WERI-Rb-1 (cell line): ENCODE data around the gene PIANP.
A peak's percentile ranks its signal among the peaks of the same experiment; 100 is the strongest.

Source experiments
- DNase-seq: peaks from one replicate; pipeline ENCODE4 v3.0.0-alpha.2; 2020
- H3K27ac ChIP-seq: fragments of 250-450 bp; sonication (Bioruptor Pico); 2 replicates; pipeline ENCODE4 v1.5.1; 2020; ENCODE audit warnings: mild to moderate bottlenecking, moderate library complexity
- H3K27me3 ChIP-seq: fragments of 250-450 bp; sonication (Bioruptor Pico); 2 replicates; pipeline ENCODE4 v1.5.1; 2021; ENCODE audit warnings: mild to moderate bottlenecking, low read depth, moderate library complexity; ENCODE audit not compliant: insufficient read depth, severe bottlenecking
- H3K36me3 ChIP-seq: fragments of 250-450 bp; sonication (Bioruptor Pico); 2 replicates; pipeline ENCODE4 v1.5.1; 2020; ENCODE audit warnings: mild to moderate bottlenecking, moderate library complexity
- H3K4me3 ChIP-seq: 2 replicates; pipeline ENCODE4 v1.5.1; 2011; ENCODE audit warnings: low read depth, mild to moderate bottlenecking, control low read depth, low read length
- H3K9me3 ChIP-seq: fragments of 250-450 bp; sonication (Bioruptor Pico); 2 replicates; pipeline ENCODE4 v1.5.1; 2021; ENCODE audit warnings: mild to moderate bottlenecking, moderate library complexity; ENCODE audit not compliant: severe bottlenecking
- CTCF ChIP-seq: IDR thresholded peaks from 2 replicates; pipeline ENCODE4 v1.5.1; 2011; ENCODE audit warnings: low read depth, mild to moderate bottlenecking, control low read depth, inconsistent platforms, low read length

PIANP gene

GRCh38 chr12:6650832-6651231, 49.8 kb downstream of the PIANP start:
- DNase-seq, result no peak
- no peak for TF ChIP-seq CTCF
- Histone ChIP-seq H3K9me3 (no peaks in the 10 kb centered on the region), H3K27ac (no peak overlapping the region), H3K27me3 (no peaks in the 10 kb centered on the region), H3K4me3 (no peak overlapping the region), H3K36me3 (peaks cover 50% of the 10 kb centered on the region)

GRCh38 chr12:6647083-6647604, 53.5 kb downstream of the PIANP start, which contains the start of gene ACRBP:
TSS of gene ACRBP (minus strand) at chr12:6647432. CDS start at chr12:6647366, 66 bp downstream.
- Histone ChIP-seq H3K27me3 (no peaks in the 10 kb centered on the region), H3K36me3 (peaks cover 31% of the 10 kb centered on the region), H3K27ac (no peak within 1 kb of the TSS), H3K4me3 (no peak within 1 kb of the TSS), H3K9me3 (no peaks in the 10 kb centered on the region)
- no peak for TF ChIP-seq CTCF
- DNase-seq, result no peak

GRCh38 chr12:6646276-6647082, 54.1 kb downstream of the PIANP start:
- Histone ChIP-seq H3K9me3 (no peaks in the 10 kb centered on the region), H3K27me3 (no peaks in the 10 kb centered on the region), H3K36me3 (peaks cover 30% of the 10 kb centered on the region), H3K27ac (no peak overlapping the region), H3K4me3 (no peak overlapping the region)
- no peak for DNase-seq
- TF ChIP-seq CTCF, result no peak

GRCh38 chr12:6644903-6645302, 55.7 kb downstream of the PIANP start:
- Histone ChIP-seq H3K9me3 (no peaks in the 10 kb centered on the region), H3K36me3 (peaks cover 15% of the 10 kb centered on the region), H3K27me3 (no peaks in the 10 kb centered on the region), H3K4me3 (no peak overlapping the region), H3K27ac (no peak overlapping the region)
- no peak for DNase-seq
- peak; percentile 48; the same call in 1 of the 2 replicates for TF ChIP-seq CTCF

GRCh38 chr12:6644257-6644596, 56.4 kb downstream of the PIANP start:
- H3K9me3 ChIP-seq, result no peaks in the 10 kb centered on the region
- H3K36me3 ChIP-seq, result peaks cover 12% of the 10 kb centered on the region
- no peak for TF ChIP-seq CTCF
- no peak overlapping the region for H3K4me3 ChIP-seq
- no peak overlapping the region for H3K27ac ChIP-seq
- no peak for DNase-seq
- no peaks in the 10 kb centered on the region for H3K27me3 ChIP-seq
